Stomach smooth muscle (tissue), 2 donors: Measurements from ENCODE around the gene ABHD6.
A peak's percentile ranks its signal among the peaks of the same experiment; 100 is the strongest.

ENCODE experiments used
- H3K27ac ChIP-seq: one replicate; pipeline ENCODE4 v1.7.0; 2013; ENCODE audit warnings: mild to moderate bottlenecking, low read length, inconsistent platforms
- H3K27me3 ChIP-seq, 2 donors: one replicate each; pipeline ENCODE4 v1.7.0; 2013; ENCODE audit warnings: low read length in 2 of 2; ENCODE audit not compliant: insufficient read depth in 2 of 2, control insufficient read depth in 1 of 2
- H3K36me3 ChIP-seq, 2 donors: one replicate each; pipeline ENCODE4 v1.7.0; 2013; ENCODE audit warnings: low read length in 2 of 2; ENCODE audit not compliant: control insufficient read depth in 2 of 2, insufficient read depth in 2 of 2
- H3K4me1 ChIP-seq: one replicate; pipeline ENCODE4 v1.7.0; 2013; ENCODE audit warnings: low read length; ENCODE audit not compliant: control insufficient read depth, insufficient read depth
- H3K4me3 ChIP-seq, 2 donors: one replicate each; pipeline ENCODE4 v1.7.0; 2013; ENCODE audit warnings: low read length in 2 of 2
- H3K9ac ChIP-seq, 2 donors: one replicate each; pipeline ENCODE4 v1.7.0; 2013; ENCODE audit warnings: low read length in 2 of 2, mild to moderate bottlenecking in 1 of 2
- H3K9me3 ChIP-seq, 2 donors: one replicate each; pipeline ENCODE4 v1.7.0; 2013; ENCODE audit warnings: low read length in 2 of 2; ENCODE audit not compliant: control insufficient read depth in 2 of 2
- donor health status: healthy.
- donor health status: Pancreatic carcinoma.

ABHD6 gene, protein sequence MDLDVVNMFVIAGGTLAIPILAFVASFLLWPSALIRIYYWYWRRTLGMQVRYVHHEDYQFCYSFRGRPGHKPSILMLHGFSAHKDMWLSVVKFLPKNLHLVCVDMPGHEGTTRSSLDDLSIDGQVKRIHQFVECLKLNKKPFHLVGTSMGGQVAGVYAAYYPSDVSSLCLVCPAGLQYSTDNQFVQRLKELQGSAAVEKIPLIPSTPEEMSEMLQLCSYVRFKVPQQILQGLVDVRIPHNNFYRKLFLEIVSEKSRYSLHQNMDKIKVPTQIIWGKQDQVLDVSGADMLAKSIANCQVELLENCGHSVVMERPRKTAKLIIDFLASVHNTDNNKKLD

GRCh38 chr3:58237238-58237940 lies at the start of gene ABHD6:
TSS of gene ABHD6 (plus strand) at chr3:58237792. CDS start at chr3:58256587, 18,795 bp downstream.
- peak within 1 kb of the TSS; percentile 6 for H3K27ac ChIP-seq
- H3K4me1 ChIP-seq, result peaks cover 14% of the 10 kb centered on the region

DNA sequence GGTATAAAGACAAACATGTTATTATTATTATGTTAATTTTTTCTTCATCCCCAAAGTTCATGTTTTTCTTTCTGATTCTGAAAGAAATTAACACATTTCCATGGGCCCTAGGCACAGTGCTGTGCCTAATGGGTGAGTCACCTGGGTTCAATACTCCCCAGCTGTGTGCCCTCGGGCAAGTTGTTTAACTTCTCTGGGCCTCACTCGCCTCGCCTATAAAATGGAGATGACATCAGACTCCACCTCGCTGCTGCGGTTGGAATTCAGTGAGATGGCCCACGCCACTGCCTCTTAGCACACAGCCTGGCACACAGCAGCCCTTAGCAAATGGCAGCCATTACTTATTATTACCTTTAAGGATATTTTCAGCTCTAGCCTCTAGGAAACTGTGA lies 49.4 kb upstream of the ABHD6 start:
- no peaks in the 10 kb centered on the region for H3K27me3 ChIP-seq
- H3K4me1 ChIP-seq, result no peaks in the 10 kb centered on the region
- no peaks in the 10 kb centered on the region for H3K9me3 ChIP-seq
- no peaks in the 10 kb centered on the region for H3K36me3 ChIP-seq
- H3K27ac ChIP-seq, result no peak overlapping the region
- H3K9ac ChIP-seq, result no peak overlapping the region
- H3K4me3 ChIP-seq, result no peak overlapping the region

More at GRCh38 chr3:58237238-58237940, at the start of gene ABHD6:
- H3K9me3 ChIP-seq, result no peaks in the 10 kb centered on the region
- H3K27me3 ChIP-seq, result peaks cover 0 to 2% of the 10 kb centered on the region in 2 donors
- no peaks in the 10 kb centered on the region for H3K36me3 ChIP-seq
- peak within 1 kb of the TSS; percentile 89 to 93 for H3K4me3 ChIP-seq
- peak within 1 kb of the TSS; percentile 87 to 89 for H3K9ac ChIP-seq

DNA sequence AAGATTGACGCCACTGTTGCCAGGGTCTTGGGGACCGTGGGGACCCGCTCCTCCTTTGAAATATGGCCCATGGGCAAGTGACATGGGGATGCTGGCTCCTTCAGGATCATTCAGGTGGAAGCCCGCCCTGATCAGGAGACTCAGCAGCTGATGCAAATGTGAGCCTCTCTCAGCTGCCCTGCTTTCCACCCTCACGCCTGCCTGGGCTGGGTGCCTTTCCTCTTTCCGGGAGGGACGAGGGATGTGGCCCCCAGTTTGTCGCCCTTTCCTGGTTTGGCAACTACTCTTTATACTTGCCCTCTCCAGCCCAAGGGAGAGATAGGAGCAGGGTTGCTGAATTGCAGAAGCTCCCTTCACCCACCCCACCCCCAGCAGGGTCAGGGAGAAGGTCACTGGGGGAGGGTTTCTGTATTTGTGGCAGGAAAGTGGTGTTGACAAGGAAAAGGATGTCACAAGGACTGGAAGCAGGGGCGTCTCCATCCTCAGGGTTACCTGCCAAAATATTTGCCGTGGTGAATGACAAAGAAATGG lies 48.6 kb upstream of the ABHD6 start:
- Histone ChIP-seq H3K9ac (no peak overlapping the region), H3K36me3 (no peaks in the 10 kb centered on the region), H3K27ac (no peak overlapping the region), H3K27me3 (no peaks in the 10 kb centered on the region), H3K9me3 (no peaks in the 10 kb centered on the region), H3K4me3 (no peak overlapping the region), H3K4me1 (no peaks in the 10 kb centered on the region)

GRCh38 chr3:58189691-58190090 lies 47.9 kb upstream of the ABHD6 start:
- Histone ChIP-seq H3K4me1 (no peaks in the 10 kb centered on the region), H3K4me3 (no peak overlapping the region), H3K9me3 (no peaks in the 10 kb centered on the region), H3K36me3 (no peaks in the 10 kb centered on the region), H3K9ac (no peak overlapping the region), H3K27me3 (no peaks in the 10 kb centered on the region), H3K27ac (no peak overlapping the region)

DNA sequence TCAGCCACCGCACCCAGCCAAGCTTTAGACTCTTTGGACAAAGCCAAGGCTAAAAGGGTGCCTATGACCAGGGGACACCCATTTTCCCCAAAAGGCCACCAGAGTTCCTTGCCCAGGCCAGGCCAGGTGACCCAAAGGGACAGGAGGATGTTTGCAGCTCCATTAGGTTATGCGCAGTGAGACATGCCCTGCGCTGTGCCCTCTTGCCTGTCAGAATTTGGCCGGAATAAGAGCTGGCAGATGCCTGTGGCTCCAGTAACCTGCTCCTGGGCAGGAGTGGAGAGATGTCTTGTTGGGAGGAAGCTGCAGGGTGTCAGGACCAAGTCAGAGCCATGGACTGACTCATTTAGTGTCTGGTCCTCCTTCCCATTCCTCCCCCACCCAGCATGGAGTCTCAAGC lies 47.3 kb upstream of the ABHD6 start:
- H3K9me3 ChIP-seq, result no peaks in the 10 kb centered on the region
- no peak overlapping the region for H3K4me3 ChIP-seq
- H3K9ac ChIP-seq, result no peak overlapping the region
- H3K36me3 ChIP-seq, result no peaks in the 10 kb centered on the region
- no peaks in the 10 kb centered on the region for H3K4me1 ChIP-seq
- H3K27ac ChIP-seq, result no peak overlapping the region
- H3K27me3 ChIP-seq, result no peaks in the 10 kb centered on the region

DNA sequence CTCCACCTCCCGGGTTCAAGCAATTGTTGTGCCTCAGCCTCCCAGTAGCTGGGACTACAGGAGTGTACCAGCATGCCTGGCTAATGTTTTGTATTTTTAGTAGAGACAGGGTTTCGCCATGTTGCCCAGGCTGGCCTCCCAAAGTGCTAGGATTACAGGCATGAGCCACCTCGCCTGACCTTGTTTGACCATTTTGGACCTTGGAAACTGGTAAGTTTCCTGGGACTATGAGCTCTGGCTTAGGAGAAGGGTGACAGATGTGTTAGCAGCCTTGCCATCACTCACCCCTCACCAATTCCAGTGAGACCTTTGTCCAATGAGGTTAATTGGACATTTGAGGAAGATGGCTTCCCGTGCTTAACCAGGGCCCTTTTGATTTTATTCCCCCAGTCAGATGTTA lies 46.7 kb upstream of the ABHD6 start:
- H3K27me3 ChIP-seq, result no peaks in the 10 kb centered on the region
- H3K9ac ChIP-seq, result no peak overlapping the region
- no peaks in the 10 kb centered on the region for H3K36me3 ChIP-seq
- H3K4me3 ChIP-seq, result no peak overlapping the region
- H3K27ac ChIP-seq, result no peak overlapping the region
- no peaks in the 10 kb centered on the region for H3K9me3 ChIP-seq
- H3K4me1 ChIP-seq, result no peaks in the 10 kb centered on the region

DNA sequence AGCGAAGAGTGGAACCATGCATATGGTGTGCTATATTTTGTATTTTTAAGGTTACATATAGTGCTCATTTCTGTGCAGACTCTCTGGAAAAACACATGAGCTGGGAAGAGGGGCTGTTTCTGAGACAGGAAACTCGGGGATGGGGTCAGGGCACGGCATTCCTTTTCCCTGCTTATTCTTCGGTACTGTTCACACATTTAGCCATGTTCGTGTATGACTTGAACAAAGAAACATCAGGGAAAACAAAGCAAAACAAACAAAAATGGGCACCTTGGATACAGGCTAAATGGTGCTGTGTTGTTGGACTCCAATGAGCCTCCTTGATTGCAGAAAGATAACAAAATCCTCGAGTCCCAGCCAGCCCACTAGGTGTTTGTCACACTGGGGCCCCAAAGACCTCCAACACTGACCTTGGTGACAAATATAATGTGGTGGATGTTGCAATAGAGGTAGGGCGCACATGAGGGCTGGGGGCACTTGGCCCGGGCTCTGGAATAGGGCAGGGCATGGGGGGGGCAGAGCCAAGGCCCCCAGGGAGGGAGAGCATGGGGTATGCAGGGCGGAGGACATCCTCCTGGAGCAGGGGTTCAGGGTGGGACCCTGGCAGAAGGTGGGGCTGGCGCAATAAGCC lies 46.1 kb upstream of the ABHD6 start:
- Histone ChIP-seq H3K9ac (no peak overlapping the region), H3K9me3 (no peaks in the 10 kb centered on the region), H3K4me1 (no peaks in the 10 kb centered on the region), H3K27ac (no peak overlapping the region), H3K4me3 (no peak overlapping the region), H3K36me3 (no peaks in the 10 kb centered on the region), H3K27me3 (no peaks in the 10 kb centered on the region)

DNA sequence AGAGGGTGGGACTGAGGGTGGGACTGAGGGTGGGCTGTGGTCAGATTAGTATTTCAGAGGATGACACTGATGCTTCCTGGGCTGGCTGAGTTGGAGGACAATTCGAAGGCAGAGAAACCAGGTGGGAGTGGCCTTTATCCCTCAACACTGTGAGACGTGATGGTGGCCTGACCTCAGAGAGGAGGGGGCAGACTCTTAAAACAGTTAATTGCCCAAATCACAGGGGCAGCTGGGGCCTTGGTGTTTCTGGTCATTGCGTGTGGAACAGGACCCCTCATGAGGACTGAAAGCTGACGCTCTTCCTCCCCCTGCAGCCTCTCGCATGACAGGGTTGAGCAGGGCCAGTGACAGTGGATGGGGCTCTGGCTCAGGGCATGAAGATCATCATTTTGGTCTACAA lies 45.5 kb upstream of the ABHD6 start:
- no peak overlapping the region for H3K27ac ChIP-seq
- H3K9me3 ChIP-seq, result no peaks in the 10 kb centered on the region
- no peaks in the 10 kb centered on the region for H3K4me1 ChIP-seq
- no peaks in the 10 kb centered on the region for H3K36me3 ChIP-seq
- H3K4me3 ChIP-seq, result no peak overlapping the region
- no peaks in the 10 kb centered on the region for H3K27me3 ChIP-seq
- H3K9ac ChIP-seq, result no peak overlapping the region

DNA sequence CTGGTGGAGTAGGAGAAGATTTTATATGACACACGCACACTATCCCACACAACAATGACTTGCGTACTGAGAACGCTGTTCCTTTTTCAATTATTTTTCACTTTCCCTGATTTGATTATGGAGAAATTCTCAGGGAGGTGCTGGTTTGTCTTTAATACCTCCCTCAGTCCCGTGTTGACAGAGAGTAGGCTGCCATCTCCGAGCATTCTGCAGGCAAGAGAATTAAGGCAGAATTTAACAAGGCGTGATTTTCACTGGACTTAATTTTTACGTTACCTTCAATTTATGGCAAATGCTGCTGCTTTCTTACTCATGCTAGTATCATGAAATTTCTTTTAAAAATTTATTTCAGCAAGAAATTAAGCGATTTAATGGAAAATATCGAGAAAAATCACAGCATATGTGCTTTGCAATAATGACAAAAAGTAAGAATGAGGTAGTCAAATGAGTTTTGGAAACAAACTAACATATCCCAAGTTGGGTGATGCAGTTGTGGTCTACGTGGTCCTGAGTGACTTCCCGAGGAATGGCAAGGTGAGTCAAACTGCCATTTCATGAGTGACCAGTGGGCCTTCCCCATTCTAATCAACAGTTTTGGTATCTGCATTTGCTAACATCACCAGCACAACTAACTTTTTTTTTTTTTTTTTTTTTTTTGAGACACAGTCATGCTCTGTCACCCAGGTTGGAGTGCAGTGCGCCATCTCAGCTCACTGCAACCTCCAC lies 43.7 kb upstream of the ABHD6 start:
- H3K4me1 ChIP-seq, result no peaks in the 10 kb centered on the region
- no peak overlapping the region for H3K4me3 ChIP-seq
- no peaks in the 10 kb centered on the region for H3K27me3 ChIP-seq
- no peaks in the 10 kb centered on the region for H3K9me3 ChIP-seq
- no peaks in the 10 kb centered on the region for H3K36me3 ChIP-seq
- no peak overlapping the region for H3K9ac ChIP-seq
- no peak overlapping the region for H3K27ac ChIP-seq

- Histone ChIP-seq H3K36me3 (no peaks in the 10 kb centered on the region), H3K27ac (no peak overlapping the region), H3K4me3 (no peak overlapping the region), H3K9ac (no peak overlapping the region), H3K9me3 (no peaks in the 10 kb centered on the region), H3K4me1 (no peaks in the 10 kb centered on the region), H3K27me3 (no peaks in the 10 kb centered on the region)
These were observed 40.0 kb upstream of the ABHD6 start for GRCh38 chr3:58197588-58197987.
